HG02759 (cell line): Measurements from ENCODE around the gene CST7.

Experiments
- ATAC-seq: cut with Tn5 transposase; IDR thresholded peaks from one replicate; pipeline ENCODE4 v1.9.1; 2021; ENCODE audit warnings: mild to moderate bottlenecking, moderate library complexity; ENCODE audit not compliant: unreplicated experiment

CST7 gene

DNA sequence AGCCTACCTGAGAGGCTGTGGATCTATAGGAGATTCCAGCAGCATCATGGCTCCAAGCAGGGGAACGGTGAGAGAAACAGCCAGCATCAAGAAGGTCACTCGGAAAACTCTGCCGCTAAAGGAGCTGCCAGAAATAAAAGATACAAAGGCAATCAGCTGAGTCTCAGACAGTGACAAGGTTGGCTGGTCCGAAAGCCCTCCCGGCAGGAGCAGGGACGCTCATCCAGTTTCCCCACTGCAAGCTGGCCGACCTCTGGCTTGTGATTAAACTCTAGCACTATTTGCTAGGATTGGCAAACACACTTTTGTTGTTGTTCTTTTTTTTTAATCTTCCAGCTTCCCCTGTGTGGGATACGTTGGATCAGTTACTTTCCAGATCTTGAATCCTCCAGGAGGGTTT lies 34.8 kb downstream of the CST7 start:
- no peak for ATAC-seq

DNA sequence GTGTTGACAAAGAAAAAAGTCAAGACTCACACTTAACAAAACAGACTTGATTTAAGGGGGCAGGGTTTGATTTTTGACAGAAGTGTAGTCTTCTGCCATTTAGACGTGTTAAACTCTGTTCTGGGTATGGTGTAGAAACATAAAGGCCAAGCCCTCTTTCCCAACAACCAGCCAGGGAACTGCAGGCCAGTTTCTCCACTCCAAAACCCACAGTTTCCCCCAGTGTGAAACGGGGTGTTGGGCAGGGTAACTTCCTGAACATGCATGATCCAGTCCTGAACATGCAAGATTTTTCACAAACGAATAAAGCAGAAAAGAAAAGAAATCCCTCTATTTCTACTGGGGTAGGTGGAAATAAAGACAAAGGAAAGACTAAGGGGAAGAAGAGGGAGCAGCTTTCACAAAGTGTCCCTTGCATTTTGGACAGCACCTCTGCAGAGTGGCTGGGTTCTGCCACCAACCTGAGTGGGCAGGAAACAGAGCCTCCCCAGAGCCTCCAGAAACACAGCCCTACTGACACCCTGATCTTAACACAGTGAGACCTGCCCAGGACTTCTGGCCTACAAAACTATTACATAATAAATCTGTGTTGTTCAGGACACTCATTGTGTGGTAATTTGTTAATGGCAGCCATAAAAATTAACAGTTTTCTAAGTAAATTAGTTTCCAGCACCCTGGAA lies 36.0 kb downstream of the CST7 start:
- ATAC-seq, result no peak

DNA sequence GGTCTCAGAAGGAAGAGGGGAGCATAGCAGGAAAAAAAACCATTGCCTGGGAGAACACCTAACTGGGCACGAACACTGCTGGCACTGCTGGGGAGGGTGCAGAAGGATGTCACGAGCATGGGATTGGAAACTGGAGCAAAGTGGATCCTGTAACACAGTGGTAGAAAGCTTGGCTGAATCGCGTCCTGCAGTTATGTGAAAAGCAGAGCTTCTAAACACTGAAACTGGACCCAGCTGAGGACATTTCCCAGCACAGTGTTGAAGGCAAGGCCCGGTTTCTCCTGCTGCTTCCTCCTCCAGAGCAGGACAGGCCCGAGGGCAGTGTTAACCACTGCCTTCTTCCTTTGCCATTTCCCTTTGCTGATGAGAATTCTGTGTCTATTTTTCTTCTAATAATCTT lies 36.7 kb downstream of the CST7 start:
- ATAC-seq, result no peak

DNA sequence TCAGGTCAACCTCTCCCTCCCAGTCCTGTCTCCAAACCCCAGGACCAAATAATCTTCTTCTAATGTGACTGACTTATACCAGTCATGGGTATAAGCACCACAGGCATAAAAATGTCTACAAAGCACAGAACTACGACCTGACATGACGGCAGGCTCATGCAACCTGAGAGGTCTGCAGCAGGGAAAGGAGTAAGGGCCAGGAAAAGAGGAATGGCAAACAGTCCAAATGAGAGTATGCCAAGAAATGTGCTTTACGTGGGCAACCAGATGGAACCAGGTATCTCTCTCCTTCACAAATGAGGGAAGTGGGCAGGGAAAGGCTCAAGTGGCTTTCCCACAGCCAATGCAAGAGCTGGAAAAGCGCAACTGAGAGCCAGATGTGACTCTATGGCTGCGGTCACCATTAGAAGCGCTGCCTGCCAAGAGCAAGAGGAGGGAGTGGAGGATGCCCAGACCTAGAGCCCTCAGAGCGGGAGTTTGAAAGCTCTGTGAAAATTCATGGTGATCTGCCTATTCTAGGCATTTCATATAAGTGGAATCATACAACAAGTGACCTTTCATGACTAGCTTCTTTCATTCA lies 37.5 kb downstream of the CST7 start:
- ATAC-seq, result no peak

DNA sequence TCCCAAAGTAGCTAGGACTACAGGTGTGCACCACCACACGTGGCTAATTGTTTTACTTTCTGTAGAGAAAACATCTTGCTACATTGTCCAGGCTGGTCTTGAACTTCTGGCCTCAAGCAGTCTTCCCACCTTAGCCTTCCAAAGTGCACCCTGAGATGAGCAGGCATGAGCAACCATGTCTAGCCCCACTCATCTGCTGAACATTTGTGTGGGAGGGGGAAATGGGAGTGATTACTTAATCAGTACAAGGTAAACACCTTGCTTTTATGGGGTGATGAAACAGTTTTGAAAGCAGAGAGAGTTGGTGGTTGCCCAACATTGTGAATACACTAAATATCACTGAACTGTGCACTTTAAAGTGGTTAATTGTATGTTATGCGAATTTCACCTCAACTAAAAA lies 38.2 kb downstream of the CST7 start:
- ATAC-seq, result no peak

DNA sequence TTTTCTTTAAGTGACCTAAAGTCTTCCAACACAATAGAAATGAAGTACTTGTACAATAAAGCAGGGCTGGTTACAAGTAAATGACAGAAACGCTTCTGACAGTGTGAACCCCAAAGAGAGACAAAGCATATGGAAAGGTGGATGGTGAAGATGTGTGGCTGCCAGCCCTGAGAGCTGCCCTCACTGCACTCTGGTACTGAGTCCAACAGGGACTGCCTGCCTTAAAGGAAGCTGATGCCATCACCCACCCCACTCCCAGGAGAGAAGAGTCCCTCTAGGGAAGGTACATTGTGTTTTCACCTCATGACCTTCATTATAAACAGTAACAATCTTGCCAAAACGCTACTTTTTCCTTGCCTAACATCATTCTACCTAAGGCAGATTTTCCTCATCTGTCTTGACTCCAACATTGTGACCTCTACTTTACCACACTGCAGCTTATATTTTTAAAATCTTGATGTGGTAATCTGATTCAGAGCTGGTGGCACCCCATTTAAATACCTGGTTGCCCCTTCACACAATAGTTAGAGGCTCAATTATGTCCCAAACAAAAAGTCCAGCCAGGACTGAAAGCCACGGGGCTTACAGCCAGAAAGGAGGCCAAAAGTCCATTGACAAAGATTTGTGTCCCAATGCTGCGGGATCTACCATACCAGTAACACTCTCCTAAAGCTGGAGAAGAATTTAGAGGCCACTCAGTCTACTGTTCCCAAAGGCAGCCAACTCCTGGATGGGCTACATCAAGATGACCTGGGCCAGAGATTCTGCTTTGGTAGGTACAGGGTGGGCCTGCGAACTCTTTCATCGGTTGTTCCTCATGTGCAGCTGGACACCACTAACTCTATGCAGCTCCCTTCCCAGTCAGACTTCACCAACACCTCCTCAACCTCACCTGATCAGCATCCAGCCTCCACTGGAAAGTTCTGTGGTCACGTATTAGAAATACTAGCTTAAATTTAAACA lies 39.1 kb downstream of the CST7 start:
- no peak for ATAC-seq

DNA sequence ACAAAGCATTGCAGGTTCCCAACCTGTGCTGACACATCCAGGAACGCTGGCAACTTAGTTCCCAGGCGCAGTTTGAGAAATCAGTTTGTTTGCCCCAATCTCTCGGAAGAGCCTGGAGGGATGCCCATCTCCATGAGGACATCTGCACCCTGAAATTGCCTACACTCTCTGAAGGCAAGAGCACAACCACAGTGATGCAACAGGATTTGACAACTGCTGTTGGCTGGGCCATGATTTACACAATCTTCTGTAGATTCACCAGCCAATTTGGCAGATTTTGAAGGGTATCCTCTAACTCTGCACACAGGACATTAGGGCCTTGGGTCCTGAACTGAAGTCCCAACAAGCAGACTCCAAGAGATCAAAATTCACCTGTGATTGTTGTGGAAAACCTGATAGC lies 40.1 kb downstream of the CST7 start:
- no peak for ATAC-seq

DNA sequence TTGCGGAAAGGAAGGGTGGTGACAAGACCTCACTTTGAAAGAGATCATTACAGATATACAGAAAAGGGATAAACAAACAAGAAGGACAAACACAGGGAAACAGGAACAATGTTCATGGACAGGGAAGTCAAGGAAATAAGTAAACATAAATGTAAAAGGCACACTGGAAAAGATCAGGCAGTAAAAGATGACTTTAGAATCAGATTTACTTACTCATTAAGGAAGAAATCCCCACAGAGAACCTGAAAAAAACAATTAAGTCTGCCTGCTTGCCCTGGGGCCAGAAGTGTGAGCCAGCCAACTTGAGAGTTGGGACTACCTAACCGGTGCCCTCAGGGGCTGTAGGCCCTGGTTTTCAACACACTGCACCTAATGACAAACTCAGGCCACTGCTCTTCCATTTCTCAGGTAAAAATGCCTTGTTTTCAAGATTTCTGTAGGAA lies 41.8 kb downstream of the CST7 start:
- no peak for ATAC-seq

DNA sequence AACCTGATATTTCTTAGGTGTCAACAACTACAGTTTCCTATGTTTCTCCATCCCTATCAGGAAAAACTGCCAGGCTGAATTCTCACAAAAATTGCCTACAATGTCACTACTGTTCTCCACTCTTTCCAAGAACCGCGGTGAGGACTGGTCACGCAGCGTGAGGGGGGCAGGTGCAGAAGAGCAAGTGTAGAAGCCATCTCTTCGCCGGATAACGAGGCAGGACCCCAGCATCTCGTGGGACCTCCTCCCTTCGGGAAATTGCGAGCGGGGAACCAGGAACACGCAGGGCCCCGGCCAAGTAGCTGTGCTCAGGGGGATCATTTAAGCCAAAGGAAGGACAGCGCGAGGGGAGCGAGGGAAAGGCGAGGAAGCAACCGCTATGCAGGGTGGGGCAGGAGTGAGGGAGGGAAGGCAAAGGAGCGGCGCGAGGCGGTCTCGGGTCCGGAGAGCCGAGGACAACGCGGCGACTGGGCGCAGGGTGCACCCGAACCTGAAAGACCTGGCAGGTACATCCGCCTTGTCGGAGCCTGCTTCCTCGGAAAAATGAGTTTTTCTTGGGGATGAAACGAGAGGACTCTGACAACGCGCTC lies 42.9 kb downstream of the CST7 start:
- ATAC-seq, result peak; percentile 27

DNA sequence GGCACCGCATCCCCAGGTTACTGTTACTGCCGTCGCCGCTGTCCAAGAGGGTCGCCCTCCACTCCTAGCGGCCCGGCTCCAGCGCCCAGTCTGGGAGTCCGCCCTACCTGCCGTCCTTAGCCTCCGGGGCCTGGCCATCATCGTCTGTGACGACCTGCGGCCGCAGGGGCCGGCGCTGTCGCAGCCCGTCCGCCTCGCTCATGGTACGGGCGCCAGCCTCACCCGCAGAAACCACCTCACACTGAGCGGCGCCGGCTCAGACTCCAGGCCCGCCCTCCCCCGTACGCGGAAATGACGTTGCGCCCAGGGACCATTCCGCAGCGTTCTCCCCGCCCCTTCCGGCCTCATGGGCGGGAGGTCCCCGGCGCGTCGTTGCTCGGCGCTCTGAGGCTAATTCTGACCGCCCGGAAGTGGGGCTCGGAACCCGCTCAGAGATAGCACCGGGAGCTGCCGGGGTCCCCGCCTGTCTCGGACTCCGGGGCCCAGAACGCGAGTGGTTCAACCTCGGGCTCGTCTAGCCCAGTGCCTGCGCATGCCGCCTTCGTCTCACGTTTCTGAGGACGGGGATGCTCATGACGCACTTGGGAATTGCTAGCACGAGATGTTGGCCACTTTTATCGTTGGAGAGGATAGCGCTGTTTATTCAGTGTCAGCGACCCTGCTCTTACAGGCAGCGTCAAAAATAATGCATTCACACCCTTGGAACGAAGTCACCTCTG lies 43.6 kb downstream of the CST7 start, which contains the start of gene APMAP:
Gene APMAP (minus strand): TSS at position 265 of the 719 bp plus-strand sequence. CDS start 63 bp downstream, at position 202.
- peak; percentile 96 for ATAC-seq

DNA sequence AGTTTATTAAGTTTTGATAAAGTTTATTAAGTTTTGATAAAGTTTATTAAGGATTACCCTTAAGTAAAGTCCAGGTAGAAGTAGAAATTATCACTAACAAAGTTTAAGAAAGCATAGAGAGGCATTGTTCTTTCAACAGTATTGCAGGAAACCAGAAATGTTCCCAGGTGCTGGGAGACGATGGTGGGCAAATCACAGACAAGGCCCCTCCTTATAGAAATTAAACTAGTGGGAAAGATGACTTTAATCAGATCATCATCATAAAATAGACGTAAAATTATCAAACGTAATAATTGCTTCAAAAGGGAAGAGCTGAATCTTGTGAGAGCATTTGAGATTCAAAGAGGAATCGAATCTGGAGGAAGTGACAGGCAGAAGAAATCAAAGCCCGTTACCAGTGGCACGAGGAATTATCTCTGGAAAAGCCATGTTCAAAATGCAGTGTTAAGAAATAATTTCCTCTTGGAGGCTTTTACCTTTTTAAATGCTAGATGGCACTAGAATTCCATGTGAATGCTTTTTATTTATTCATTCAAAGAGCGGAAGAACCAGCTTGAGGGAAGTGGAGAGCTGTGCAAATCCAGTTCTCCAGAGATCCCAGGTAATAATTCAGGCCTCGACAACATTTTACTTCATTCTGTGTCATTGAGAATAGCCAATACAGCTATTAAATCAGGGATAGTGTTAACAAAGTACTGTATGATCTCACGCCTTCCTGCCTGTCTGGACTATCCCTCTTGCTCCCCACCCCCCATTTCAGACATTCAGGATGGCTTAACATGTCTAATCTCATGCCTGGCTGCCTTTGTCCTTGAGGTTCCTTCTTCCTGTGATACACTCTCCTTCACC lies 44.5 kb downstream of the CST7 start:
- no peak for ATAC-seq

DNA sequence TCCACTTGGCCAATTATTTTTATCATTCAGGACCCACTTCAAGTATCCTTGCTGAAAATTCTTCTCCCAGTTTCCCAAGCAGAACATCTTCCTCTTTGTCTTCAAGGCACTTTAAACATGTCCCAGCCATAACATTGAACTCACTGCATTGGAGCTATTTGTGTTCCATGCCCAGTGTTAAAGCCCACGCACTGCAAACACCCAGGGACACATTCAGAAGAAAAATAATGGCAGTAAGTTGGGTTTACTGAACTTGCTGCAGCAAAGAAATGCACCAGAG lies 45.1 kb downstream of the CST7 start:
- no peak for ATAC-seq

DNA sequence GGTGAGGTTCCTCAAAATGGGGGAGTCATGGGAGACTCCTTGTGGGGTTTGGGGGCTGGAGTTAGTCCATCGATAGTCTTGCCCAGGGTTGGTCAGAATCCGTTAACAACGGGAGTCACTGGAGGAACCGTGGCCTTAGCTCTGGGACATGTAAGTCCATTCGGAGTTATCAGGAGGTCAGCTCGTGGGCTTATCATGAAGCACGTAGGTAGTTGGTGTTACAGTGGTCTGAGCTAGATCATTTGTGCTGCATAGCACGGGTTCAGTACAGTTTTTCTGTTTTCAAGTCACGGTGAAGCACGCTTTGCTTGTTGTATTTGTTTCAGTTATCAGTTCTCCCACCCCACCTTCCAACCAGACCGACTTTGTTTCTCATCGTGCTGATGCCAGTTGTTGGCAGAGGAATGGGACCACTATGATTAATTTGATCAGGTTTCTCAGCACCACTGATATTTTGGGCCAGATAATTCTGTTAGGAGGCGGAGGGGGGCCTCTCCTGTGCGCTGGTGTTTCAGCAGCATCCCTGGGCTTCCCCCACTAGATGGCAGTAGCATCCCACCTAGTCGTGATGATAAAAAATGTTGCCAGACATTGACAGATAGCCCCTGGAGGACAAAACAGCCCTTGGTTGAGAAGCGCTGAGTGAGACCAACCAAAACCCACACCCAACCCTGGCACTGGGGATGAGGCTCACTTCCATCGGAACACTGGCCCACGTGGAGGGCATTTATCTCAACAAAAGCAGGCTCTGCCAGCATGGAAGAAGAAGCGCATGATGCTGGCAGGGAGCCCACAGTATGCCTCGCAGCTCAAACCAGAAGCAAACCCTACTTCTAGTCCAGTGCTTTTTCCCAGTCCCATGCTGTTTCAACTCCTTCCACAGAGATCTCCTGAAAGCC lies 45.6 kb downstream of the CST7 start:
- ATAC-seq, result peak; percentile 25

DNA sequence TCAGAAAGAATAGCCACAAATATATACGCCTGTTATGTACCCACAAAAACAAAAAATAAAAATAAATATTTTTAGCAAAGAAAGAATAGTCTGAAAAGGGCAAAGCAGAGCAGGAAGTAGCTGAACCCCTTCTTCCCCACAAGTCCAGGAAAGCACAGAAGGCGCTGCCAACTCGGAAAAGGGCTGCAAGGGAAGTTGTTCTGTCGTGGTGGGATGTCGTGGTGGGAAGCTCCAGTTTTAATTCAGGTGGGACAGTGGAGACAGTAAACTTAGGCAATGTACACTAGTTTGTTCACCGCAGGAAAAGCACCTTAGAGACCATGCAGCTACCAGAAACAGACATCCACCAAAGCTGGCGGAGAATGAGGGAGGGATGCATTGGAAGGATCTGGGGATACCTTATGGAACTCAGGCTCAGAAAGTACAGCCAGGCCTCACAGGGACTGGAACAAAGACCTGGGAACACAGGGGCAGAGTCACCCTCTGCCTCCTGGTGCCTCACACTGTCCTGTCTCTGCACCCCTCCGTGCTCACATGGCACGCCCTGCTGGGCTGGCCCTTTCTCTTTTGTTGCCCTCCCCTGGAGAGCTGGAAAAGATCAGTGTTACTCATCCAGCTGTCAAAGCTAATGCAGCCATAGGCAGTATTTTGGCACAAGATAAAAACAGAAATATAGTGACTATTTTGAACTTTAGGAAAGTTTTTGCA lies 46.8 kb downstream of the CST7 start:
- ATAC-seq, result no peak

DNA sequence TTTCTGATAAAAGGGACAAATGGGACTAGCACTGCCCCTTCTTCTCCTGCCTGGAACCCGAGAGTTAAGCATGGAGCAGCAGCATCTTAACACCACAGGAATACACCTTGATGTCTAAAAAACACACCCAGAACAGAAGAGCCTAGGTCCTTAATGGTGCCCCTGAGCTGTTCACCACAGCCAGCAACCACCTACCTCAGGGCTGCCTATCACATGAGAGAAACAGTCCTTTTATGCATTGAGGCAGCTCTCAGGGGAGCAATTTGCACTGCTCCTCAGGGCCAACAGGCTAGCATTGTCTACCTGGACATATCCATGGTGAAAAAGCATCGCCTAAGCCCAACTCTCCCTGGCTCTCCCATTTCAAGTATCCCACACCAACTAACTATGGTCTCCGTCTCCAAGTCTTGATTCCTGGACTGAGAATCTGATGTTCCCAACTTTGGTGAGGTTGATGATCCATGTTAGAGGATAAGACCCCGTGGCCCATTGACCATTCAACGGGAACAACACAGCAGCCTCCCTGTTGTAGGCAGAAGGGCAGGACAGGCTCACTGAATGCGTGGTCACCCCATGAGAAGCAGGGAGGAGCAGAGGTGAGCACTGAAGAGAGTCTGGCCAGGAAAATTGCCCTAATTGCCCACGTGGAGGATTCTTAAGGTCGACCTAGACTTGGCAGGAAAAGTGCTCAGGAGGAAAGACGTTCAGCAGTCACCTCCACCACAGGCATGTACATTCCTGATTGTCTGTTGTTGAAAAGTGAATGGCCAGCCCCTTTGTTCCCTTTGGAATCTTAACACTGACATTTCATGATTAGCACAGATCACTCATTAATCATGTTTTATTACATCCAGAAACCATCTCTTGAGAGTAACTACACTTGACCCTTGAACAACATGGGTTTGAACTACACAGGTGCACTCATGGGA lies 47.6 kb downstream of the CST7 start:
- no peak for ATAC-seq

DNA sequence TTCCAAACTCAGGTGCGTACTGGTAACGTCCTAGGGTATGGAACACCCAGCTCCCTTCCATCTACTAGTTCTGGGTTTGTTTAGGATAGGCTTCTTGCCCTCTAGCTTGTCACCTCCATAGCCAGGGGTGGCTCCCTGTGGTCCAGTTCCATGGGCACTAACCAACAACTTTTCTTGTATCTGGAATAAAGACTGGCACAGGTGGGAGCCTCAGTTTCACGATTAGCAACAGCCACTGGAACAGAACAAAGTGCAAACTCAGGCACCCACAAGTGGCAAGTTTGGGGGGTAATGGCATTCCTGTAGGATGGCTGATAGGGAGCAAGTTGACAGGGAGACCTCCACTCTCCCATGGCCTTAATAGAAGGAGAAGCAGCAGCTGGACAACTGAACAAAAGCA lies 49.1 kb downstream of the CST7 start:
- ATAC-seq, result no peak
